ENCODE data around the gene RALGPS1.

DNA sequence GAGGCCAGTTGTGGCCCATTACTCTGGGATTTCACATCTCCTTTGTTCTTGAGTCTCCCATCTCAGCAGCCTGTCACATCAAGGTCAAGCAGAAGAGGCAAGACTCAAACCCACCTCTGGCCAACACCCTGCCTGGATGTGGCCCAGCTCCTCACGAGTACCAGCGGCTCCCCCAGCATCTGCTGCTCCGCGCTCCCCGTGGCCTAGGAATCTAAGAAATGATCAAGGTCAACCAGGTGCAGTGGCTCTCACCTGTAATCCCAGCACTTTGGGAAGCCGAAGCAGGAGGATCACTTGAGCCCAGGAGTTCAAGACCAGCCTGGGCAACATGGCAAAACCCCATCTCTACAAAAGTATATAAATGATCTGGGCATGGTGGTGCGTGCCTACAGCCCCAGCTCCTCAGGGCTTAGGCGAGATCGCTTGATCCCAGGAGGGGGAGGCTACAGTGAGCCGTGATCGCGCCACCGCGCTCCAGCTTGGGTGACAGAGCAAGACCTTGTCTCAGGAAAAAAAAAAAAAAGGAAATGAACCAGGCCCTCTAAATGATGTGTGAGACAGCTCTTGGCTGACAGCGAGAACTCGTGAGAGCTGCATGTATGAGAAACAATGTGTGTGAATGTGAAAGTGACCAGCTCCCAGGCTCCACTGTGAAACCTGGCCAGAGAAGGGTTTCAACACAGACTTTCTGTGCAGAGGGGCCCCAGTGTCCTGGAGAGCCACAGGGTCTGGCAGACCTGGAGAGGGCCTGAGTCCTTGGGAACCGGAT, 269.4 kb downstream of the RALGPS1 start:
- TF ChIP-seq, protein P1, sequence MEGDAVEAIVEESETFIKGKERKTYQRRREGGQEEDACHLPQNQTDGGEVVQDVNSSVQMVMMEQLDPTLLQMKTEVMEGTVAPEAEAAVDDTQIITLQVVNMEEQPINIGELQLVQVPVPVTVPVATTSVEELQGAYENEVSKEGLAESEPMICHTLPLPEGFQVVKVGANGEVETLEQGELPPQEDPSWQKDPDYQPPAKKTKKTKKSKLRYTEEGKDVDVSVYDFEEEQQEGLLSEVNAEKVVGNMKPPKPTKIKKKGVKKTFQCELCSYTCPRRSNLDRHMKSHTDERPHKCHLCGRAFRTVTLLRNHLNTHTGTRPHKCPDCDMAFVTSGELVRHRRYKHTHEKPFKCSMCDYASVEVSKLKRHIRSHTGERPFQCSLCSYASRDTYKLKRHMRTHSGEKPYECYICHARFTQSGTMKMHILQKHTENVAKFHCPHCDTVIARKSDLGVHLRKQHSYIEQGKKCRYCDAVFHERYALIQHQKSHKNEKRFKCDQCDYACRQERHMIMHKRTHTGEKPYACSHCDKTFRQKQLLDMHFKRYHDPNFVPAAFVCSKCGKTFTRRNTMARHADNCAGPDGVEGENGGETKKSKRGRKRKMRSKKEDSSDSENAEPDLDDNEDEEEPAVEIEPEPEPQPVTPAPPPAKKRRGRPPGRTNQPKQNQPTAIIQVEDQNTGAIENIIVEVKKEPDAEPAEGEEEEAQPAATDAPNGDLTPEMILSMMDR (IDR thresholded peaks at IDR 0.05; ENCODE audit: low read depth, low read length), result no peak
- TF ChIP-seq POLR2A (IDR thresholded peaks at IDR 0.05; ENCODE audit: extremely low read depth, insufficient read length), result no peak
